Activated gamma-delta T cell treated with anti-CD3 and anti-CD28 coated beads, Interleukin-2, amount 50 U/mL, for 16 hours (primary cell): ENCODE data around the gene BCAT1.
"Not testable (repeated sequence)": the region's sequence is repeated elsewhere in the genome, so short reads cannot be mapped to it uniquely, and the experiment has no call there.

Experiments
- DNase-seq: peaks from one replicate; pipeline ENCODE4 v3.0.0-alpha.2; 2020; ENCODE audit warnings: low read depth

BCAT1 gene

DNA sequence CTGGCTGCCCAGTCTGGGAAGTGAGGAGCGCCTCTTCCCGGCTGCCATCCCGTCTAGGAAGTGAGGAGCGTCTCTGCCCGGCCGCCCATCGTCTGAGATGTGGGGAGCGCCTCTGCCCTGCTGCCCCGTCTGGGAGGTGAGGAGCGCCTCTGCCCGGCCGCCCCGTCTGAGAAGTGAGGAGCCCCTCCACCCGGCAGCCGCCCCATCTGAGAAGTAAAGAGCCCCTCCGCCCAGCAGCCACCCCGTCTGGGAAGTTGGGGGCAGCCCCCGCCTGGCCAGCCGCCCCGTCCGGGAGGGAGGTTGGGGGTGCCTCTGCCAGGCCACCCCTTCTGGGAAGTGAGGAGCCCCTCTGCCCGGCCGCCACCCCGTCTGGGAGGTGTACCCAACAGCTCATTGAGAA is 22.8 kb downstream of the BCAT1 start:
- DNase-seq, result not testable (repeated sequence)

DNA sequence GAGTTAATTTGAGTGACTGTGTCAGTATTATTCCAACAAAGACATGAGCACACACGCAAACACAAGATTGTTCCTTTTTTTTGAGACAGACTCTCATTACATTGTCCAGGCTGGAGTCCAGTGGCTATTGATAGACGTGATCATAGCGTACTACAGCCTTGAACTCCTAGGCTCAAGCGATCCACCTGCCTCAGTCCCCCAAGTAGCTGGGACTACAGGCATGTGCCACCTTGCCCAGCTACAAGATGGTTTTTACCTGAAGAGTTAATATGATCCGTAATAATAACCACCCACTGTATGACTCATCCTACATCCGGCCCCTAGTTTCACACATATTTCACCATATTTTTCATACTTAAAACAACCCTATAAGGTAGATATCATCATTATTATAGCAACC is 26.8 kb downstream of the BCAT1 start:
- no peak for DNase-seq

DNA sequence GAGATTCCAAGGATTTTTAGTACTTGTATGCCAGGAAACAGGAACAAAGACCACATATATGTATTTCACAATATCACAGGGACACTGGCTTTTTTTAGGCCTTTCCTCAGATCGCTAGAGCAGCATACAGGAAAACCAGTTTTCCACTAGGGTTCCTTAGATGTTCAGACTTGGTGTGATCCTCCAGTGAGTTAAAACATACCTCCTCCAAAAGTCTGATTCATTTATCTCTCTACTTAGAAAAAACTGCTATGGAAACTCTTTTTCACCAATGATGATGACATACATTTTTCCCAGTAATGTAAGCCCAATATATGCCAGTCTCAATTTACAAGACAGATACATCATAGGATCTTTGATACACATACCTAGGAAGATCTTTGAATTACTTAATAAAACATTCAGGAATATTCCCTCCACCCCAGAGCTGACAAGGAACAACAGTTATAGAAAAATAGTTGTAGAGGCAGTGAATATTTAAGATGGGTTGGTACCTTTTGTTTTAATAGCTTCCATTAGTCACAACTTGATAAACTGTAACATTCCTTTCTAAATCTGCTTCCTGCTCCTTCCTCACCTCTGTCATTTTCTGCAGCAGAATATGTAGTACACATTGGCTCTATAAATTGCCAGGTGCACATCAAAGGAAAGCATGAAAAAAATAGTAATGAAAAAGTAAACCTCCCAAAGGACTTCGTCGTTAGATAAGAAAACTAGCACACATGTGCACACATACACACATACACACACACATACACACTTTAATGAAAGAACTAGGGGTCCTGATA is 27.5 kb downstream of the BCAT1 start:
- no peak for DNase-seq

DNA sequence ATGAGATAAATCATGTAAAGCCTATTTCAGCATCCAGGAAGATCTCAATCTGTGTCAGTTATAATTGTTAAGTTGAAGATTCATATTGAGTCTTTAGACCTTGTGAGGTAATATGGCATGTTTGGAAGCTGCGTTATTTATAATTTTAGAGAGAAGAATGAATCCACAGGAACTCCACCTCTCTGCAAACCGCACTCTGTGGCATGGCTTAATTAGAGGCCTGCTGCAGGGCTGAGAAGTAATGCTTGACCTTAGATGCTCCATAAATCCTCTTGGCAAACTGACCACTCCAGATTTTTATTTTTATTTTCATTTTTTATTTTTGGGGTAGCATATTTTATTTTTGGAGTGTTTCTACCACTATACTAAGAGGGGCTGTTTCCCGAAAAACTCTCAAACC is 28.8 kb downstream of the BCAT1 start:
- no peak for DNase-seq

DNA sequence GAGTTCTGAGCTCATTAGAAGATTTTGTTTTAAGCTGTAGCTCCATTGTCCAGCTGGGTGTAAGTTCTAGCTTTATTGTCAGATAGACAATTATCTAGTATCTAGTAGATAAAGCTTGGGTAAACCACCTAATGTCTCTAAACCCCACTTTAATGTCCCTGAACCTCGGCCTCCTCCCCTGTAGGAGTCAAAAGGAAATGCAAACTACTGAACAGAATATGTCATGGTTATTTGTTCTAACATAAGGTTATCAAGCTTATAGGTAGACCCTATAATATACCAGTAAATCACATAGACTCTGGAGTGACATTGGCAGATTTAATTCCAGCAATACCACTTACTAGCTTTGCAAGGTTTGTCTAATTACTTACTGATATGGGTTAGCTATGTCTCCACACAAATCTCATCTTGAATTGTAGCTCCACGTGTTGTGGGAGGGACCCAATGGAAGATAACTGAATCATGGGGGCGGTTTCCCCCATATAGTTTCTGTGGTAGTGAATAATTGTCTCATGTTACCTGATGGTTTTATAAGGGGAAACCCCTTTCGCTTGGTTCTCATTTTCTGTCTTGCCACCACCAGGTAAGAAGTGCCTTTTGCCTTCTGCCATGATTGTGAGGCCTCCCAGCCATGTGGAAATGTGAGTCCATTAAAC is 29.4 kb downstream of the BCAT1 start:
- no peak for DNase-seq

DNA sequence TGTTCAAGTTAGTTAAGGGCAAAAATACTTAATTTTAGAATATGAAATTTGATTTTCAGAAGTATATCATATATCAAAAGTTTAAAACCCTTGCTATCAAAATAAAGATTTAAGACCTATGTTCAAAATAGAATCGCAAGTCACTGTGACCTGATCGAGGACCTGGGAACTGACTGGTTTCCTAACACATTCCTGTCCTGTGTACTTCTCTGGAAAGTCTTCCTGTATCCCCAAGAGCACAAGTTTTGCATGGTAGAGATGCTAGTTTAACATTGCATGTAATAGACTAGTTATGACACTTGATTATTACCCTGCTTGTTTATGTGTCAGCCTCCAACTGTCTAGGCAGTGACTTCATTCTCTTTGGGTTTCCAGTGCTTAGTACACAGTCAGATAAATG is 30.3 kb downstream of the BCAT1 start:
- DNase-seq, result no peak

DNA sequence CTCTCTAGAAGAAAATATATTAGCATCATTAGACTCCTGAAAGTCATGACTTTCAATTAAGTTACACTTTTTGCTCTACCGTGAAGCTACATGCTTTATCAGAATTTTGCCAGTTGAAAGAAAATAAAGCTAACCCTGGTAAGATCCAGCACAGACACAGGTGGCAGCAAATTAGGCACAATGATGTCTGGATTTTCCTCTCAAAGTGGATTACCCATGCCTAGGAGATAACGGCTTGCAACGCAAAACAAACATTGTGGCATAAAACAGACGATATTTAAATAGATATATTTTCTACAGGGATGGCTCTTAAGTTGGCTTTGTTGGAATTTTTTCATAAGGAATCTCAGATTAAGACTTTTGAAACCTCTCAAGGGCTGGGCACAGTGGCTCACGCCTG is 33.4 kb downstream of the BCAT1 start:
- no peak for DNase-seq

DNA sequence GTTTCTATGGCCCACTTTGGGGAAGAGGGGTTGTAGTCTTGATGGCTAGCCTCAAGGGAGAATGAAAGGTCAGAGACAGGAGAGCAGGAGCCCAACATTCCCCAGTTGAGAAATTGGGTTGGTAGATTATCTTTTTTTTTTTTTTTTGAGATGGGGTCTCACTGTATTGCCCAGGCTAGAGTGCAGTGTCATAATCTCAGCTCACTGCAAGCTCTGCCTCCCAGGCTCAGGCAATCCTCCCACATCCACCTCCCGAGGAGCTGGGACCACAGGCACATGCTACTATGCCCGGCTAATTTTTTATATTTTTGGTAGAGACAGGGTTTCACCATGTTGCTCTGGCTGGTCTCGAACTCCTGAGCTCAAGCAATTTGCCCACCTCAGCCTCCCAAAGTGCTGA is 34.9 kb downstream of the BCAT1 start:
- DNase-seq, result no peak

DNA sequence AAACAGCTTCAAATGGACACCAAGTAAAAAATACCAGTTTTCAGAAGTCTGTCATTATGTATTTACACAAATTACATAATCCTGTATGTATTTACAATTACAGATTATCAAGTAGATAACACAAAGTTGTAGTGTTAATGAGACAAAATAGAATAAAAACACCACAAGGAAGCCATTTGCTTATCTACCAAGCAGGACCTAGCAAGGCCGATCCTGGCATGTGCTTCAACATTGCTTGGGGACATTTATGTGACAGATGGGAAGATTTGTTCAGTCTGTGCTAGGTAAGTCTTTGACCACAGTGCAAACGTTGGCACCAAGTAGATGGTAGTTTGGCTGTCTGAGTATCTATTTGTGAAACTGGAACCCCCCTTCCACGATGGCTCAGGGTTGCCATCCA is 35.8 kb downstream of the BCAT1 start:
- DNase-seq, result no peak

DNA sequence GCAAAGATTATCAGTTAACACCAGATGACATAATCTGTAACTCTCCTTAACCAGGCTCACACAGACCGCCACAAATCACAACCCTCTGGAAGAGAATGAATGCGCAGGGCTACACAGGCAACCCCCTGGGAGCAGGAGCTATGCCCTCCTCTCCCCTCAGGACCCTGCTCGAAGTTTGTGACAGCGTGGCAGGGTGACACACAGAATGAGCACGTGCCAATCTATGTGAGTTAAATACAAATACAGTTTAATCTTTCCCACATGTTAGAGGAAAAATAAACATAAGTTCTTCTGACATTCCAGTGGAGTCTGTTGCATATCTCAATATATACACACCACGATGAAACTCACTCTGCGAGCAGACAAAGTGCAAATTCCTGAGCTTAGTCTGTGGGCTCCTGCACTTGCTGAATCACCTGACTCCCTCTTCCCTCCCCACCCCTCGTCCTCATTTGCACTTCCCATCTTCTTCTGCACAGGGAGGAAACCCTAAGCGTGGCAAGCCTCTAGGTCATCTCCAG is 37.6 kb downstream of the BCAT1 start:
- DNase-seq, result no peak

DNA sequence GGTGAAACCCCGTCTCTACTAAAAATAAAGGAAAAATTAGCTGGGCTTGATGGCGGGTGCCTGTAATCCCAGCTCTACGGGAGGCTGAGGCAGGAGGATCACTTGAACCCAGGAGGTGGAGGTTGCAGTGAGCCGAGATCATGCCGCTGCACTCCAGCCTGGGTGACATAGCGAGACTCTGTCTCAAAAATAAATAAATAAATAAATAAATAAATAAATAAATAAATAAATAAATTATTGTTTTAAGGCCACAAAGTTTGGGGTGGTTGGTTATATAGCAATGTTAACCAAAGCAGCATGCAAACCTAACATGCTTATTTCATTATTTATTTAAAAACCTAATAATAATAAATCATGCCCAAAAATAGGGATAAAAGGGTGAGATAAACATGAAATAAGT is 38.7 kb downstream of the BCAT1 start:
- DNase-seq, result not testable (repeated sequence)

DNA sequence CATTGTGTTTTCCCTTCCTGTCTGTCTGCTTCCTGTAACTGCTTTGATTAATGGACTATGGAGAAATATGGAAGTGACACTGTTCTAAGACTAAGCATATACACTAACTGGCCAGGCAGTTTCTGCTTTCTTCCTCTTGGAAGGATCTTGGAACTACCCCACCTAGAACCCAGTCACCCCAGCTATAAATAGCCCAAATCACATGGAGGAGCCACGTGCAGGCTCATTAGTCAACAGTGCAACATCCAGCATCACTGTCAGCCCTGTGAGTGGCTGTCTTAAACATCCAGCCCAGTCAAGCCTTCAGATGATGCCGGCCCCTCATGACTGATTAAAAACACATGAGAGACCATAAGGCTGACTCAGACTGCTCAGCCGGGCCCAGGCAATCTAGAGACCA is 39.2 kb downstream of the BCAT1 start:
- DNase-seq, result no peak

DNA sequence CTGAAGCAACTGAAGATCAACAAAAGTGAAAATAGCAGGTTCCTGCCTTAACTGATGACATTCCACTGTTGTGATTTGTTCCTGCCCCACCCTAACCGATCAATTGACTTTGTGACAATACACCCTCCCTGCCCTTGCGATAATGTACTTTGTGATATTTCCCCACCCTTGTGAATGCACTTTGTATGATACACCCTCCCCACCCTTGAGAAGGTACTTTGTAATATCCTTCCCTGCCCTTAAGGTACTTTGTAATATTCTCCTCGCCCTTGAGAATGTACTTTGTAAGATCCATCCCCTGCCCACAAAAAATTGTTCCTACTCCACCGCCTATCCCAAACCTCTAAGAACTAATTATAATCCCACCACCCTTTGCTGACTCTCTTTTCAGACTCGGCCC is 41.4 kb downstream of the BCAT1 start:
- DNase-seq, result no peak

DNA sequence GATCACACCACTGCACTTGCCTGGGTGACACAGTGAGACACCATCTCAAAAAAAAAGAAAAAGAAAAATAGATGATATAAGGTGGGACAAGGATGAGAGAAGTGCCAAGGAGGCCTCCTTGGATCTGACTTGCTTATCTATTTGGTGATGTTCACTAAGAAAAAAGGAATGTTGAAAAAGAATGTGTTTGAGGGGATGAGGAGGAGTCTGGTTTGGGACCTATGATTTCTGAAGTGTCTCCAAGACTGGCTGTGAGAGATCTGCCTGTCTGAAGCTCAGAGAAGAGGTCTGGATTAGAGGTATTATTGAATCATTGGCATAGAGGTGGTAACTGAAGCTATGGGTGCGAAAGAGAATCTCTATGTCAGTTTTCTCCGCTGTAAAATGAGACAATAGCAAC is 42.8 kb downstream of the BCAT1 start:
- DNase-seq, result no peak

DNA sequence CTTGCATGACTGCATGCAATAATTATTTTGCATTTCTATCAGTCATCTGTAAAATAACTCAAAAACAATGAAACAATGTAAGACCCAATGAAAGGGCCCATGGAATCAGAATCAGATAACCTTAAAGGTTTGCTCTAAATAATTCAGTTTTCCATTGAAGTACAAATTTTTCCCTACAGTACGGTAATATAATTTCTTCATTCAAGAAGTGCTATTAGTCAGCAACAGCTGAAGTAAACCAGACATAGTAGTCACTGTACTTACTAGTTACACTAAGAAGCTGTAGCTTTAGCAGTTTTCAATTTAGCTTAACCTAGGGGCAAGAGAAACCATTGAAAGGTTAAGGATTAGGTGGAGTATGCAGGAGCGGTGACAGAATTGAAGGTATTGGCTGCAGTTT is 43.5 kb downstream of the BCAT1 start:
- no peak for DNase-seq

DNA sequence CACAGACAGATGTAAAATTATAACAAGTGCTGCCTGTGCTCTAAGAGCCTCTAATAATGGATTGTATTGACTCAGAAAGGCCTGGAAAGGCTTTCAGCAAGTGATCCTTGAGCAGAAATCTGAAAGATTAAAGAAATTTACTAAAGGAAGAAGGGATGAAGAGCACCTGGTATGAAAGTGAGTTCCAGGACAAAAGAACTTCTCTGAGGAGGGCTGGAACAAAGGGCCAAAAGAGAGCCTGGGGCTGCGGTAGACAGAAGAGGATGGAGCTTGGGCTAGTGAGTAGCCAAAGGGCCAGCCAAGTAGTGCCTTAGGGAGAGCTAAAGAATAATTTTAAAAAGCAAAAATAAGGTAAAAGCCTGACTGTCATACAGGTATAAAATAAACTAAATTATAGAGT is 44.0 kb downstream of the BCAT1 start:
- no peak for DNase-seq

DNA sequence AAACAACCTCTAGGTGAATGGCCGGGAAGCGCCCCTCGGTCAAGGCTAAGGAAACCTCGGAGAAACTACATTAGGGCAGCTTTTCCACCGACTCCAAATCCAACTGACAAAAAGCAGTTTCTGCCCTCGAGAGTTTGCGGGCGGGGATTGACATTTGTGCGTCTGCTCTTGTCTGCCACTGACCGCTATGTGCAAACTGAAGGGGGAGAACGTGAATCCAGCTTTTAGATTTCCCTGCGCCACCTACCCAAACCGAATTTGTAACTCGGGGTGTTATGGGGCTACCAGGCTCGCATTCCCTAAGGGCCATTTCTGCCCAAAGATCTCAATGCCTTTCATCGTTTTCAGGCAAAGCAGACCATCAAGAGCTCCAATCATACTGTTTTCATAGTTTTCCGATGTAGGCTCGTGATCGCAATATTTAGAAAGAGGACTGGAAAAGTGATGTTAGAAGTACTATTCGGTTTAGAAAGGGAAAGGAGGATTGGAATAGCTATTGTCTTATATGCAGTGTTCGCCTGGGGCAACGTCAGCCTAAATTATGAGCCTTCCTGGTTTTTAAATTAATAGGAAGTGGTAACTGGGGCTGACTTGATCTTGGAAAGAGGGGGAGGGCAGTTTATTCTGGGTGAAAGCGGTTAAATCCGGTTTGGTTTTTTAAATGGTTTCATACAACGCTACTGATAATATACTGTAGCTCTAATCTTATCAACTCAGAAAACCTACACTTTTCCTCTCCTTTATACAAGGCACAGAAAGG is 45.4 kb downstream of the BCAT1 start:
- DNase-seq, result no peak

DNA sequence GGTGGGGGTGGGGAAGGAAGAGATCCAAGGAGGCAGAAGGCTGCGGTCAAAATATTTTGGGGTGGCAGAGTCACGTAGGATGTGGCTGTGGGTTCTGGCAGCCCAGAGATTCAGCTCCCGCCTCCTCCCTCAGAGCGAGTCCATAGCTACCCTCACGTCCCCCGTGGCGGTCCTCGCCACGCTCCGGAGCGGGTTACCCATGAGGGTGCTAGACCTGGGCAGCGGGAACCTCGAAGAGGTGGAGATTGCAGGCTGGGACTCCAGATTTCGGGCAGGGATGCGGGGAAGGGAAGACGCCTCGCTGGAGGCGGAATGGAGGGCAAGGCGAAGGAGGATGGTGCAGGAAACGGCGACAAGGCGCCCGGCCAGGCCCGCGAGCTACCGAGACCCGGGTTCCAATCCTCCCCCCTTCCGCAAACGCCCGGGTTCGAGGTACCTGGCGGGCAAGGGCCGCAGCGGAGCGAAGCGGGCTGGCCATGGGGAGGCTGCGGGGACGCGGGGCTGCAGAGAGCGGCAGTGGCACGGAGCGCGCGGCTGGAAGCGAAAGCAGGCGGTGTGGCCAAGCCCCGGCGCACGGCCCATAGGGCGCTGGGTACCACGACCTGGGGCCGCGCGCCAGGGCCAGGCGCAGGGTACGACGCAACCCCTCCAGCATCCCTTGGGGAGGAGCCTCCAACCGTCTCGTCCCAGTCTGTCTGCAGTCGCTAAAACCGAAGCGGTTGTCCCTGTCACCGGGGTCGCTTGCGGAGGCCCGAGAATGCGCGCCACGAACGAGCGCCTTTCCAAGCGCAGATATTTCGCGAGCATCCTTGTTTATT is 46.2 kb downstream of the BCAT1 start:
- no peak for DNase-seq

DNA sequence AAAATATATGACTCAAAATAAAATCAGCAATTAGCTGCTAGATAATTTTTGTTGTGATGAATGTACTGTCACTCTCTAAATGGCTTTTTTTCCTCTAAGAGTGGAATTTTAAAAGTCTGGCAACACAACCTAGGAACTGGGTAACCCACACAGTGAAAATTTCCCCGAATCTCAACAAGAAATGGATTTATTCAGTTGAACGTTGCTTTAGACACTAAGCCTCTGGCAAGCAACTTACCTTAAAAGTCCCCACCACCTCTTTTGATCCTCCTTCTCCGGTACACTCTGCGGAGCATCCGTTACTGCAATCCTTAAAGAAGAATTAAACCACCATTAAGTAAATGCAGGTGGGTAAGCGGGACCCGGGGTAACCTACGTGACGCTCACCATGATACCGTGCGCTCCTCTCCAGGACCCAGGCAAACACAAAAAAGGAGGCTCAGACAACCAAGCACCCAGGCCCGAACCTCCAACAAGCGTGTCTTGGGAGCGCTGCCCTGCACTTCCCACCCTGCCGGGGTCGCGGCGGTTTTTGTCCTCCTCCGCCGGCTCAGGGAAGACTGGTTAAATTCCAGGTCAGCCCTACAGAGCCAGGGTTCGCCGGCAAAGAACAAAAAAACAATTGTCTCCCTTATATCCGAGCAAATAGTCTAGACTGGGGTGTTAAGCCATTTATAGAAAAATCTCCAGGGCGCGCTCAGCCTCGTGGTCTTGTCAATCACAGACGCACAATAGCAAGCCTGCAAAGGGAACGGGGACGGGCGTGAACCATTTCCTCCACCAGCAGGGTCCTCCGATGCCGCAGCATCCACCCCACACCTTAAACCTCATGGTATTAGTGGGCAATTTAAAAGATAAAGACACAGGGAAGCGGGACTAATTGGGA is 47.1 kb downstream of the BCAT1 start:
- DNase-seq, result no peak

DNA sequence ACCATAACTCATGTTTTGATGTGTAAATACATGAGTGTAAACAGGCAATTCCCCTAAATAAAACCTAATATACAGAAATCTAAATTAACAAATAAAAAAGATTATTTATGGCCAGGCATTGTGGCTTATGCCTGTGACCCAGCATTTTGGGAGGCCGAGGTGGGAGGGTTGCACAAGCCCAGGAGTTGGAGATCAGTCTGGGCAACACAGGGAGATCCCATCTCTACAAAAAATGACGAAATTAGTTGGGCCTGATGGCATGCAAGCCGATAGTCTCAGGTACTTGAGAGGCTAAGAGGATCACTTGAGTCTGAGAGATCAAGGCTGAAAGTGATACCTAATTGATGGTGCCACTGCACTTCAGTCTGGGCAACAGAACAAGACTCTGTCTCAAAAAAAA is 48.7 kb downstream of the BCAT1 start:
- DNase-seq, result no peak

DNA sequence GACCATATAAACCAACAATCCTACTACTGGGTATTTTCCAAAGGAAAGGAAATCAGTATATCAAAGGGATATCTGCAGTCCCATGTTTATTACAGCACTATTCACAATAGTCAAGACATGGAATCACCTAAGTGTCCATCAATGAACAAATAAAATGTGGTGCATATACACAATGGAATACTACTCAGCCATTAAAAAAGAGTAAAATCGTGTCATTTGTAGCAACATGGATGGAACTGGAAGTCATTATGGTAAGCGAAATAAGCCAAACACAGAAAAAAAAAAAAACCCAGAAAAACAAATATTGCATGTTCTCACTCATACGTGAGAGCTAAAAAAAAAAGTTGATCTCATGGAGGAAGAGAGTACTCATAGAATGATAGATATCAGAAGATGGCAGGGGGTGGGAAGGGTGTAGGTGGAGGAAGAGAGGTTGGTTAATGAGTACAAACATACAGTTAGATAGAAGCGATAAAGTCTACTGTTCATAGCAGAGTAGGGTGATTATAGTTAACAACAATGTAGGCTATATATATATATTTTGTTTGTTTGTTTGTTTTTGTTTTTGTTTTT is 49.3 kb downstream of the BCAT1 start:
- DNase-seq, result no peak
